K562 (cell line): ENCODE data around the gene STXBP5L. TPM values are rescaled to one million over a fixed set of nuclear protein-coding genes. Genes with fewer than 3 reads are reported as not detected.

Experiments
- ATAC-seq: fragments of 200-7000 bp; cut with Tn5 transposase; 3 replicates; pipeline ENCODE4 v1.9.1; 2020; ENCODE audit warnings: moderate library complexity
- BruUV-seq: library from RNA; stranded (reverse); fragments of 400-500 nt; replicated peaks from 2 replicates; lab custom pipeline; 2021; lab: Mats Ljungman, UMichigan
- CTCF ChIA-PET: fragments of 300-600 bp; formaldehyde crosslinking; extraction: SDS; loops from one replicate; lab custom pipeline; 2021; ENCODE audit warnings: low intra/inter-chr PET ratio; lab: Yijun Ruan, JAX
- POLR2A ChIA-PET: fragments of 300-600, 350-650 bp; sonication (Branson Sonifier 250); formaldehyde crosslinking; extraction: SDS; loops from one replicate; lab custom pipeline; 2021; ENCODE audit warnings: antibody characterized with exemption, inconsistent platforms; lab: Yijun Ruan, JAX
- DNase-seq, 4 experiments: peaks; one replicate each; pipeline versions ENCODE4 v3.0.0 to v3.0.0-alpha.2; 2011 to 2018; ENCODE audit warnings: low spot score in 3 of 4, mixed read lengths in 3 of 4; ENCODE audit errors: extremely low read depth in 1 of 4
- FAIRE-seq: peaks from 2 replicates; lab custom pipeline; 2011; peaks lifted over from hg19 to GRCh38; lab: Jason Lieb, UNC
- H2AFZ ChIP-seq: 2 replicates; pipeline ENCODE4 v1.6.0; 2011; ENCODE audit warnings: low read depth, low read length, control low read depth, inconsistent platforms
- H3K27ac ChIP-seq: fragments of 200-600 bp; 3 replicates; pipeline ENCODE4 v1.8.0; 2011; ENCODE audit warnings: low read depth, mild to moderate bottlenecking, control low read depth, inconsistent platforms, low read length, moderate library complexity, mixed read lengths; ENCODE audit errors: extremely low read depth
- H3K27me3 ChIP-seq, 2 experiments: fragments of 300-600 bp in 1 of 2; 2 replicates in 1 of 2; 3 replicates in 1 of 2; pipeline versions ENCODE4 v1.6.0 to v1.8.0; 2011; ENCODE audit warnings: inconsistent platforms in 2 of 2, low read length in 2 of 2, mild to moderate bottlenecking in 1 of 2, mixed read lengths in 1 of 2, moderate library complexity in 1 of 2; ENCODE audit not compliant: control insufficient read depth in 2 of 2, insufficient read depth in 2 of 2
- H3K36me3 ChIP-seq: fragments of 300-600 bp; 3 replicates; pipeline ENCODE4 v1.8.0; 2011; ENCODE audit warnings: mild to moderate bottlenecking, low read length, inconsistent platforms; ENCODE audit not compliant: control insufficient read depth, insufficient read depth
- H3K4me1 ChIP-seq, 2 experiments: fragments of 200-600 bp in 1 of 2; replicated peaks in 1 of 2; 2 replicates in 1 of 2; 3 replicates in 1 of 2; pipeline versions ENCODE4 v1.5.1 to v1.8.0; 2011; ENCODE audit warnings: inconsistent platforms in 2 of 2, low read length in 2 of 2, mild to moderate bottlenecking in 1 of 2, mixed read lengths in 1 of 2, moderate library complexity in 1 of 2; ENCODE audit not compliant: control insufficient read depth in 2 of 2, insufficient read depth in 2 of 2
- H3K4me2 ChIP-seq: 2 replicates; pipeline ENCODE4 v1.6.1; 2011; ENCODE audit warnings: low read length, control low read depth, inconsistent platforms, mixed read lengths; ENCODE audit not compliant: insufficient read depth
- H3K4me3 ChIP-seq: fragments of 200-600 bp; sonication (generic), shearing (Covaris generic); 2 replicates; pipeline ENCODE4 v1.5.1; 2016; ENCODE audit warnings: control low read depth, inconsistent platforms
- H3K79me2 ChIP-seq: fragments of 200-600 bp; 3 replicates; pipeline ENCODE4 v1.8.0; 2011; ENCODE audit warnings: low read length, inconsistent platforms; ENCODE audit not compliant: control insufficient read depth, insufficient read depth
- H3K9ac ChIP-seq, 2 experiments: 2 replicates each; pipeline versions ENCODE4 v1.6.0 to v1.6.1; 2011; ENCODE audit warnings: low read depth in 2 of 2, low read length in 2 of 2, control low read depth in 1 of 2, inconsistent platforms in 1 of 2, mild to moderate bottlenecking in 1 of 2, mixed read lengths in 1 of 2; ENCODE audit not compliant: insufficient read depth in 1 of 2
- H3K9me1 ChIP-seq: one replicate; pipeline ENCODE4 v1.6.0; 2011; ENCODE audit warnings: inconsistent platforms, mild to moderate bottlenecking, low read length, moderate library complexity; ENCODE audit not compliant: control insufficient read depth, insufficient read depth
- H3K9me3 ChIP-seq: replicated peaks from 2 replicates; pipeline ENCODE4 v1.5.1; 2011; ENCODE audit warnings: low read depth, low read length, inconsistent platforms; ENCODE audit not compliant: control insufficient read depth, insufficient read depth
- H4K20me1 ChIP-seq: replicated peaks from 2 replicates; pipeline ENCODE4 v1.6.1; 2011; ENCODE audit warnings: low read length, inconsistent platforms, mixed read lengths; ENCODE audit not compliant: control insufficient read depth, insufficient read depth
- BRF2 ChIP-seq: IDR thresholded peaks from 3 replicates; pipeline ENCODE4 v1.6.1; 2011; ENCODE audit warnings: borderline replicate concordance, mild to moderate bottlenecking; ENCODE audit not compliant: insufficient read length, insufficient read depth
- CHD4 ChIP-seq: fragments of 200-600 bp; sonication (generic); IDR thresholded peaks from 3 replicates; pipeline ENCODE4 v1.6.1; 2012; ENCODE audit warnings: low read depth, mild to moderate bottlenecking, mixed read lengths, low read length, inconsistent platforms; ENCODE audit not compliant: insufficient read depth, insufficient replicate concordance, poor library complexity, severe bottlenecking
- E2F4 ChIP-seq: sonication (generic); formaldehyde crosslinking; IDR thresholded peaks from 2 replicates; pipeline ENCODE4 v1.8.0; 2022; ENCODE audit warnings: mild to moderate bottlenecking, low read depth, missing genetic modification reagents
- EP400 ChIP-seq: fragments of 450-650 bp; IDR thresholded peaks from 2 replicates; pipeline ENCODE4 v1.6.1; 2017; ENCODE audit warnings: antibody characterized with exemption, mild to moderate bottlenecking, moderate library complexity
- HDGF ChIP-seq: fragments of 450-650 bp; IDR thresholded peaks from 2 replicates; pipeline ENCODE4 v1.6.1; 2016
- HMGN3 ChIP-seq: IDR thresholded peaks from 2 replicates; pipeline ENCODE4 v1.6.1; 2011; ENCODE audit warnings: borderline replicate concordance, low read depth, mild to moderate bottlenecking, mixed read lengths, low read length; ENCODE audit not compliant: insufficient read length; ENCODE audit errors: extremely low read depth
- NCOA4 ChIP-seq: fragments of 450-650 bp; IDR thresholded peaks from 2 replicates; pipeline ENCODE4 v1.6.1; 2018; ENCODE audit warnings: mild to moderate bottlenecking; ENCODE audit not compliant: partially characterized antibody
- PHB ChIP-seq: fragments of 250-450 bp; sonication (Bioruptor Pico); IDR thresholded peaks from 2 replicates; pipeline ENCODE4 v1.5.0; 2021
- PHF21A ChIP-seq: fragments of 450-650 bp; IDR thresholded peaks from 2 replicates; pipeline ENCODE4 v1.6.1; 2017; ENCODE audit warnings: low read depth, borderline replicate concordance
- SAP30 ChIP-seq: fragments of 200-600 bp; sonication (generic); IDR thresholded peaks from 2 replicates; pipeline ENCODE4 v1.6.1; 2012; ENCODE audit warnings: borderline replicate concordance, low read depth, mild to moderate bottlenecking, moderate library complexity, low read length, control low read depth, inconsistent platforms; ENCODE audit not compliant: insufficient read depth, poor library complexity, severe bottlenecking
- SP1 ChIP-seq: sonication (generic); formaldehyde crosslinking; IDR thresholded peaks from 2 replicates; pipeline ENCODE4 v1.8.1; 2022; ENCODE audit warnings: mild to moderate bottlenecking, missing genetic modification reagents
- SRSF3 ChIP-seq: fragments of 200-400 bp; formaldehyde crosslinking; IDR thresholded peaks from 2 replicates; pipeline ENCODE4 v1.6.1; 2016; ENCODE audit warnings: mild to moderate bottlenecking, low read length, moderate library complexity; ENCODE audit not compliant: insufficient read depth
- TSHZ1 ChIP-seq: fragments of 250-450 bp; sonication (Bioruptor Pico); IDR thresholded peaks from 2 replicates; pipeline ENCODE4 v1.4.0; 2020; ENCODE audit warnings: mild to moderate bottlenecking, moderate library complexity
- ZKSCAN3 ChIP-seq: fragments of 250-450 bp; sonication (Bioruptor Pico); IDR thresholded peaks from 2 replicates; pipeline ENCODE4 v1.4.0; 2020
- ZNF668 ChIP-seq: fragments of 250-450 bp; sonication (Bioruptor Pico); IDR thresholded peaks from 2 replicates; pipeline ENCODE4 v1.8.0; 2022; ENCODE audit warnings: mild to moderate bottlenecking, inconsistent platforms
- ZNF764 ChIP-seq: fragments of 250-450 bp; sonication (Bioruptor Pico); IDR thresholded peaks from 2 replicates; pipeline ENCODE4 v1.4.0; 2020; ENCODE audit warnings: low read depth, mild to moderate bottlenecking, moderate library complexity
- WGBS: fragments of 100-300 bp; shearing (Covaris generic); methylation state at CpG from one replicate; pipeline ENCODE4 v1.1.6; 2016; ENCODE audit warnings: low coverage, mixed read lengths; ENCODE audit not compliant: insufficient coverage; ENCODE audit errors: missing lambda C conversion rate; 5-methylcytosine and 5-hydroxymethylcytosine counted together
- in situ Hi-C: fragments of 300-500 bp; cut with MboI; formaldehyde crosslinking; loops from 4 replicates; pipeline ENCODE4 v1.15.0; 2018; ENCODE audit warnings: inconsistent platforms, mixed read lengths
- intact Hi-C: fragments of 100-400 bp; cut with micrococcal nuclease; formaldehyde crosslinking; loops from 2 replicates; pipeline ENCODE4 v1.14.2; 2022
- polyA plus RNA-seq, 8 experiments: library from polyadenylated mRNA; depleted of rRNA in 4 of 8; stranded (reverse) in 5 of 8; unstranded in 3 of 8; fragments of >200 nt; fragmentation: Nextera tagmentation in 2 of 8; fragmentation: Illumina TruSeq in 1 of 8; extraction: Ambion mirVana in 2 of 8; extraction: Trizol in 1 of 8; gene quantifications; 2 replicates each; pipeline versions ENCODE4 v1.2.1 to v1.2.3, GENCODE V29; 2011 to 2014; ENCODE audit warnings: inconsistent platforms in 1 of 8, missing spikeins in 1 of 8
- total RNA-seq, 7 experiments: library from RNA; depleted of rRNA in 6 of 7; stranded (reverse); fragments of >200 nt in 6 of 7; fragmentation: Illumina TruSeq in 2 of 7; extraction: Trizol in 2 of 7; gene quantifications; 2 replicates each; pipeline versions ENCODE4 v1.2.1 to v1.2.3, GENCODE V29; 2011 to 2021; ENCODE audit warnings: low replicate concordance in 1 of 7

STXBP5L gene
- total and polyA plus RNA-seq, 9 of the 15 experiments (the other 6 are each of a cell fraction or from before 2014, with no cell fraction given) = 0.03 to 0.04 (median 0.03) TPM; not detected in 6

- Histone ChIP-seq H3K27ac (no peak overlapping the region), H3K4me1 (peaks cover 0 to 2% of the 10 kb centered on the region in 2 experiments; a peak in 2 of 5 replicates), H4K20me1 (0 out of 2 replicates have a peak, but pooled peaks cover 2% of the 10 kb centered on the region), H2AFZ (no peak overlapping the region), H3K27me3 (no peaks in the 10 kb centered on the region), H3K4me2 (no peak overlapping the region), H3K79me2 (no peaks in the 10 kb centered on the region), H3K4me3 (no peak overlapping the region), H3K9ac (no peak overlapping the region), H3K9me3 (no peaks in the 10 kb centered on the region), H3K36me3 (peaks cover 70% of the 10 kb centered on the region), H3K9me1 (no peaks in the 10 kb centered on the region)
- no TSS peak for BruUV-seq
- CTCF ChIA-PET = no interaction called here
- intact Hi-C loops = no loop called here
- in situ Hi-C loops = no loop called here
- no peak for DNase-seq
- ATAC-seq = no peak
- POLR2A ChIA-PET = no interaction called here
- no peak for FAIRE-seq
- WGBS = 89% methylated on average over 5 of the region's 5 CpGs
- TF ChIP-seq BRF2 = no peak
- no peak for TF ChIP-seq CHD4
- TF ChIP-seq SRSF3 = no peak
- TF ChIP-seq HMGN3 = no peak
- no peak for TF ChIP-seq SAP30
- no peak for TF ChIP-seq ZNF764 (CRISPR knock-in tag)
- TF ChIP-seq E2F4 (CRISPR knock-in tag) = no peak
- no peak for TF ChIP-seq ZKSCAN3
- no peak for TF ChIP-seq TSHZ1 (CRISPR knock-in tag)
- TF ChIP-seq EP400 = no peak
- no peak for TF ChIP-seq PHB (CRISPR knock-in tag)
- TF ChIP-seq PHF21A = no peak
- no peak for TF ChIP-seq ZNF668 (CRISPR knock-in tag)
- no peak for TF ChIP-seq NCOA4
- no peak for TF ChIP-seq HDGF
- TF ChIP-seq SP1 = no peak
Measured at GRCh38 chr3:121431726-121432517, 523.9 kb downstream of the STXBP5L start.
